Adipocyte (in vitro differentiated cells): ENCODE measurements around the gene FCGR3B.
"Not testable (repeated sequence)": the region's sequence is repeated elsewhere in the genome, so short reads cannot be mapped to it uniquely, and the experiment has no call there.

Experiments used
- DNase-seq: peaks from one replicate; pipeline ENCODE4 v3.0.0-alpha.2; 2015; ENCODE audit warnings: low read depth
- H3K27me3 ChIP-seq: replicated peaks from 2 replicates; pipeline ENCODE4 v1.7.0; 2013; ENCODE audit warnings: mild to moderate bottlenecking, low read length, moderate library complexity; ENCODE audit not compliant: control insufficient read depth, insufficient read depth
- H3K36me3 ChIP-seq: 2 replicates; pipeline ENCODE4 v1.7.0; 2013; ENCODE audit warnings: low read length, mild to moderate bottlenecking, moderate library complexity; ENCODE audit not compliant: control insufficient read depth, insufficient read depth, severe bottlenecking
- H3K4me1 ChIP-seq: 2 replicates; pipeline ENCODE4 v1.7.0; 2013; ENCODE audit warnings: mild to moderate bottlenecking, low read length, moderate library complexity; ENCODE audit not compliant: control insufficient read depth, insufficient read depth
- H3K4me3 ChIP-seq: 2 replicates; pipeline ENCODE4 v1.7.0; 2013; ENCODE audit warnings: mild to moderate bottlenecking, low read length, moderate library complexity
- H3K9ac ChIP-seq: 2 replicates; pipeline ENCODE4 v1.7.0; 2013; ENCODE audit warnings: mild to moderate bottlenecking, low read length, moderate library complexity
- H3K9me3 ChIP-seq: 2 replicates; pipeline ENCODE4 v1.7.0; 2013; ENCODE audit warnings: mild to moderate bottlenecking, low read length, moderate library complexity; ENCODE audit not compliant: control insufficient read depth

The FCGR3B gene

GRCh38 chr1:161631076-161631475, at the start of gene FCGR3B:
Gene FCGR3B (minus strand): TSS chr1:161631176. CDS start chr1:161631094, 82 bp downstream.
- no peaks in the 10 kb centered on the region for H3K27me3 ChIP-seq
- no peaks in the 10 kb centered on the region for H3K4me1 ChIP-seq
- no peaks in the 10 kb centered on the region for H3K36me3 ChIP-seq
- H3K4me3 ChIP-seq = no peak within 1 kb of the TSS
- no peak within 1 kb of the TSS for H3K9ac ChIP-seq
- no peak for DNase-seq
- H3K9me3 ChIP-seq = no peaks in the 10 kb centered on the region

GRCh38 chr1:161678500-161678899, 47.5 kb upstream of the FCGR3B start:
- H3K9me3 ChIP-seq = no peaks in the 10 kb centered on the region
- no peak for DNase-seq
- no peak overlapping the region for H3K4me3 ChIP-seq
- H3K9ac ChIP-seq = no peak overlapping the region
- H3K36me3 ChIP-seq = no peaks in the 10 kb centered on the region
- no peaks in the 10 kb centered on the region for H3K27me3 ChIP-seq
- H3K4me1 ChIP-seq = no peaks in the 10 kb centered on the region

- H3K4me1 ChIP-seq = no peaks in the 10 kb centered on the region
- H3K9me3 ChIP-seq = no peaks in the 10 kb centered on the region
- no peaks in the 10 kb centered on the region for H3K27me3 ChIP-seq
- DNase-seq = no peak
- no peak overlapping the region for H3K4me3 ChIP-seq
- H3K9ac ChIP-seq = no peak overlapping the region
- H3K36me3 ChIP-seq = no peaks in the 10 kb centered on the region
These were observed 46.1 kb upstream of the FCGR3B start for GRCh38 chr1:161676958-161677689.

GRCh38 chr1:161676441-161676840, 45.5 kb upstream of the FCGR3B start:
- Histone ChIP-seq H3K27me3 (no peaks in the 10 kb centered on the region), H3K9ac (no peak overlapping the region), H3K9me3 (no peaks in the 10 kb centered on the region), H3K4me3 (no peak overlapping the region), H3K4me1 (no peaks in the 10 kb centered on the region), H3K36me3 (no peaks in the 10 kb centered on the region)
- no peak for DNase-seq

- H3K36me3 ChIP-seq, H3K4me1 ChIP-seq, H3K27me3 ChIP-seq, DNase-seq, H3K4me3 ChIP-seq, H3K9ac ChIP-seq, H3K9me3 ChIP-seq: not testable (repeated sequence)
These were observed 43.9 kb upstream of the FCGR3B start for GRCh38 chr1:161674908-161675307.

- H3K27me3 ChIP-seq, H3K4me1 ChIP-seq, H3K9ac ChIP-seq, H3K9me3 ChIP-seq, H3K36me3 ChIP-seq, H3K4me3 ChIP-seq, DNase-seq: not testable (repeated sequence)
These were observed 43.5 kb upstream of the FCGR3B start for GRCh38 chr1:161674447-161674846.

GRCh38 chr1:161673437-161673836, 42.5 kb upstream of the FCGR3B start:
- not testable (repeated sequence) for H3K9me3 ChIP-seq, H3K27me3 ChIP-seq, H3K36me3 ChIP-seq, H3K9ac ChIP-seq, H3K4me3 ChIP-seq, H3K4me1 ChIP-seq
- peak; percentile 39 for DNase-seq

- not testable (repeated sequence) for H3K9me3 ChIP-seq, H3K27me3 ChIP-seq, H3K9ac ChIP-seq, H3K4me1 ChIP-seq, DNase-seq, H3K36me3 ChIP-seq, H3K4me3 ChIP-seq
These were observed 40.4 kb upstream of the FCGR3B start for GRCh38 chr1:161671045-161672020.

GRCh38 chr1:161664689-161665088, 33.7 kb upstream of the FCGR3B start:
- H3K27me3 ChIP-seq, H3K36me3 ChIP-seq, H3K9me3 ChIP-seq, H3K4me1 ChIP-seq, DNase-seq, H3K4me3 ChIP-seq, H3K9ac ChIP-seq: not testable (repeated sequence)

GRCh38 chr1:161663569-161663968, 32.6 kb upstream of the FCGR3B start:
- H3K4me1 ChIP-seq, H3K9me3 ChIP-seq, H3K27me3 ChIP-seq, H3K4me3 ChIP-seq, H3K36me3 ChIP-seq, H3K9ac ChIP-seq, DNase-seq: not testable (repeated sequence)

GRCh38 chr1:161662684-161663339, 31.8 kb upstream of the FCGR3B start, which contains the start of gene FCGR2B:
Gene FCGR2B (plus strand): TSS chr1:161663143. CDS start chr1:161663242, 99 bp downstream.
- H3K36me3 ChIP-seq, H3K9me3 ChIP-seq, H3K4me1 ChIP-seq, H3K4me3 ChIP-seq, H3K27me3 ChIP-seq, H3K9ac ChIP-seq, DNase-seq: not testable (repeated sequence)
